H1 (cell line): ENCODE results near the gene ACSM2A. TPM values are rescaled to one million over a fixed set of nuclear protein-coding genes. Genes with fewer than 3 reads are reported as not detected.

ENCODE experiments used
- CTCF ChIA-PET: fragments of 300-600 bp; sonication (Branson Sonifier 250); formaldehyde crosslinking; loops from one replicate; lab custom pipeline; 2021; ENCODE audit not compliant: partially characterized antibody; lab: Charles Lee
- POLR2A ChIA-PET: fragments of 300-600 bp; sonication (Branson Sonifier 250); formaldehyde crosslinking; loops from one replicate; lab custom pipeline; 2021; ENCODE audit warnings: inconsistent platforms; ENCODE audit not compliant: partially characterized antibody; lab: Charles Lee
- DNase-seq, 2 experiments: peaks; one replicate each; pipeline versions ENCODE4 v3.0.0 to v3.0.0-alpha.2; 2010 to 2022; ENCODE audit warnings: low spot score in 2 of 2, low read depth in 1 of 2, mixed read lengths in 1 of 2
- FAIRE-seq: peaks from 2 replicates; lab custom pipeline; 2011; peaks lifted over from hg19 to GRCh38; lab: Jason Lieb, UNC
- H2AFZ ChIP-seq: 2 replicates; pipeline ENCODE4 v1.8.1; 2012; ENCODE audit warnings: low read length, inconsistent platforms
- H2AK5ac ChIP-seq: 2 replicates; pipeline ENCODE4 v1.6.1; 2013; ENCODE audit warnings: low read depth, low read length
- H2BK120ac ChIP-seq: replicated peaks from 2 replicates; pipeline ENCODE3; 2013; ENCODE audit warnings: low read depth, low read length, inconsistent platforms
- H2BK12ac ChIP-seq: 2 replicates; pipeline ENCODE4 v1.6.1; 2013; ENCODE audit warnings: low read depth, low read length
- H2BK15ac ChIP-seq: 2 replicates; pipeline ENCODE4 v1.6.1; 2013; ENCODE audit warnings: low read length
- H2BK20ac ChIP-seq: 2 replicates; pipeline ENCODE4 v1.6.1; 2013; ENCODE audit warnings: low read length
- H2BK5ac ChIP-seq: 2 replicates; pipeline ENCODE4 v1.6.1; 2013; ENCODE audit warnings: low read depth, low read length
- H3K14ac ChIP-seq: 2 replicates; pipeline ENCODE4 v1.6.1; 2013; ENCODE audit warnings: inconsistent platforms; ENCODE audit not compliant: insufficient read length
- H3K18ac ChIP-seq: 2 replicates; pipeline ENCODE4 v1.6.1; 2013; ENCODE audit warnings: low read length; ENCODE audit errors: extremely low read depth
- H3K23ac ChIP-seq: 2 replicates; pipeline ENCODE4 v1.6.1; 2013; ENCODE audit warnings: inconsistent platforms; ENCODE audit not compliant: insufficient read length
- H3K23me2 ChIP-seq: 2 replicates; pipeline ENCODE4 v1.6.1; 2013; ENCODE audit warnings: low read depth, low read length
- H3K27ac ChIP-seq: 2 replicates; pipeline ENCODE4 v1.6.1; 2011; ENCODE audit warnings: low read depth, low read length, inconsistent platforms
- H3K27me3 ChIP-seq, 4 experiments: replicated peaks in 1 of 4; 1 replicate in 1 of 4; 2 replicates in 3 of 4; pipeline versions ENCODE4 v1.6.1 to v1.8.1; 2011 to 2013; ENCODE audit warnings: low read length in 3 of 4, mild to moderate bottlenecking in 3 of 4, inconsistent platforms in 2 of 4, mixed read lengths in 2 of 4, moderate library complexity in 1 of 4; ENCODE audit not compliant: control insufficient read depth in 3 of 4, insufficient read depth in 3 of 4; ENCODE audit errors: extremely low read depth in 1 of 4
- H3K36me3 ChIP-seq, 4 experiments: 2 replicates each; pipeline versions ENCODE4 v1.6.1 to v1.8.1; 2011 to 2013; ENCODE audit warnings: mild to moderate bottlenecking in 4 of 4, low read length in 3 of 4, moderate library complexity in 2 of 4, control low read depth in 1 of 4, inconsistent platforms in 1 of 4; ENCODE audit not compliant: insufficient read depth in 4 of 4, control insufficient read depth in 2 of 4
- H3K4ac ChIP-seq: replicated peaks from 2 replicates; pipeline ENCODE3; 2013; ENCODE audit warnings: low read length, low read depth, mixed read lengths, inconsistent platforms; ENCODE audit not compliant: insufficient read length
- H3K4me1 ChIP-seq, 4 experiments: replicated peaks in 1 of 4; 1 replicate in 1 of 4; 2 replicates in 3 of 4; pipeline versions ENCODE4 v1.6.1 to v1.8.1; 2011 to 2013; ENCODE audit warnings: low read length in 3 of 4, inconsistent platforms in 2 of 4, mixed read lengths in 1 of 4; ENCODE audit not compliant: insufficient read depth in 4 of 4, control insufficient read depth in 3 of 4
- H3K4me2 ChIP-seq, 2 experiments: 2 replicates each; pipeline versions ENCODE4 v1.6.1 to v1.8.1; 2011 to 2013; ENCODE audit warnings: low read depth in 2 of 2, low read length in 2 of 2, control low read depth in 1 of 2, inconsistent platforms in 1 of 2, mild to moderate bottlenecking in 1 of 2; ENCODE audit not compliant: insufficient read depth in 1 of 2
- H3K4me3 ChIP-seq, 4 experiments: fragments of 200-600, 300-600 bp in 1 of 4; sonication (generic), shearing (Covaris generic), sonication (Bioruptor Twin) in 1 of 4; 2 replicates each; pipeline versions ENCODE4 v1.5.1 to v1.8.1; 2011 to 2016; ENCODE audit warnings: low read length in 4 of 4, low read depth in 3 of 4, control low read depth in 2 of 4, inconsistent platforms in 2 of 4, mild to moderate bottlenecking in 2 of 4, mixed read lengths in 1 of 4, moderate library complexity in 1 of 4; ENCODE audit not compliant: insufficient read depth in 2 of 4; ENCODE audit errors: extremely low read depth in 1 of 4
- H3K56ac ChIP-seq: replicated peaks from 2 replicates; pipeline ENCODE3; 2013; ENCODE audit warnings: low read depth, mild to moderate bottlenecking, mixed read lengths, low read length, inconsistent platforms; ENCODE audit not compliant: insufficient read length
- H3K79me1 ChIP-seq: 2 replicates; pipeline ENCODE4 v1.6.1; 2013; ENCODE audit warnings: low read depth, low read length, control low read depth
- H3K79me2 ChIP-seq, 2 experiments: 2 replicates each; pipeline versions ENCODE4 v1.6.1 to v1.8.1; 2012 to 2013; ENCODE audit warnings: low read length in 2 of 2, mild to moderate bottlenecking in 2 of 2, inconsistent platforms in 1 of 2; ENCODE audit not compliant: insufficient read depth in 2 of 2, control insufficient read depth in 1 of 2
- H3K9ac ChIP-seq, 4 experiments: replicated peaks in 1 of 4; 1 replicate in 1 of 4; 2 replicates in 3 of 4; pipeline versions ENCODE4 v1.6.1 to v1.8.1; 2011 to 2013; ENCODE audit warnings: low read depth in 3 of 4, low read length in 3 of 4, control low read depth in 2 of 4, mild to moderate bottlenecking in 2 of 4, moderate library complexity in 2 of 4, inconsistent platforms in 1 of 4; ENCODE audit errors: extremely low read depth in 1 of 4
- H3K9me3 ChIP-seq, 2 experiments: 2 replicates each; pipeline versions ENCODE4 v1.6.1 to v1.8.1; 2012 to 2013; ENCODE audit warnings: mild to moderate bottlenecking in 2 of 2, moderate library complexity in 2 of 2, control low read depth in 1 of 2, inconsistent platforms in 1 of 2, low read depth in 1 of 2, low read length in 1 of 2, mixed read lengths in 1 of 2; ENCODE audit not compliant: insufficient read depth in 2 of 2
- H4K20me1 ChIP-seq, 2 experiments: replicated peaks in 1 of 2; 2 replicates each; pipeline versions ENCODE3 to v1.8.1; 2011 to 2013; ENCODE audit warnings: inconsistent platforms in 2 of 2, low read length in 2 of 2, mild to moderate bottlenecking in 1 of 2; ENCODE audit not compliant: insufficient read depth in 2 of 2, control insufficient read depth in 1 of 2
- H4K5ac ChIP-seq: 2 replicates; pipeline ENCODE4 v1.6.1; 2013; ENCODE audit warnings: low read length, low read depth, mixed read lengths, inconsistent platforms; ENCODE audit not compliant: insufficient read length
- H4K8ac ChIP-seq: 2 replicates; pipeline ENCODE4 v1.8.0; 2013; ENCODE audit warnings: mild to moderate bottlenecking, moderate library complexity, low read length, inconsistent platforms; ENCODE audit not compliant: insufficient read depth; ENCODE audit errors: extremely low read depth
- H4K91ac ChIP-seq: replicated peaks from 2 replicates; pipeline ENCODE3; 2013; ENCODE audit warnings: low read length, mixed read lengths, inconsistent platforms; ENCODE audit not compliant: insufficient read length
- CBX8 ChIP-seq: fragments of 300-800, 300-1000 bp; sonication (generic); IDR thresholded peaks from 2 replicates; pipeline ENCODE4 v1.7.1; 2016; ENCODE audit warnings: low read depth, low read length, borderline replicate concordance
- CHD2 ChIP-seq: IDR thresholded peaks from 2 replicates; pipeline ENCODE4 v1.6.1; 2012; ENCODE audit warnings: low read length, improper control_type of control experiment
- EZH2 ChIP-seq: fragments of 200-600 bp; sonication (generic); IDR thresholded peaks from 2 replicates; pipeline ENCODE4 v1.7.1; 2012; ENCODE audit warnings: low read depth, mild to moderate bottlenecking, moderate library complexity, low read length, inconsistent platforms; ENCODE audit not compliant: severe bottlenecking
- HDAC2 ChIP-seq, 2 experiments: fragments of 300-600 bp in 1 of 2; sonication (generic) in 1 of 2; IDR thresholded peaks; 2 replicates each; pipeline ENCODE4 v1.6.1; 2011 to 2012; ENCODE audit warnings: low read depth in 2 of 2, low read length in 2 of 2, mild to moderate bottlenecking in 2 of 2, moderate library complexity in 2 of 2, borderline replicate concordance in 1 of 2, inconsistent platforms in 1 of 2
- HDAC6 ChIP-seq: IDR thresholded peaks from one replicate; pipeline ENCODE4 v1.7.1; 2012; ENCODE audit warnings: low read depth, mild to moderate bottlenecking, inconsistent platforms, low read length, moderate library complexity
- MAFK ChIP-seq: IDR thresholded peaks from 2 replicates; pipeline ENCODE4 v1.6.1; 2012; ENCODE audit warnings: low read depth, mild to moderate bottlenecking, improper control_type of control experiment, low read length
- MAX ChIP-seq: IDR thresholded peaks from 2 replicates; pipeline ENCODE4 v1.6.1; 2012; ENCODE audit warnings: inconsistent platforms
- PHF8 ChIP-seq: fragments of 200-600 bp; sonication (generic); conservative IDR thresholded peaks from 2 replicates; pipeline ENCODE4 v1.7.1; 2012; ENCODE audit warnings: low read depth, mild to moderate bottlenecking, inconsistent platforms, low read length, moderate library complexity
- POLR2AphosphoS5 ChIP-seq: IDR thresholded peaks from 2 replicates; pipeline ENCODE4 v1.6.1; 2011; ENCODE audit warnings: low read depth, low read length
- POU5F1 ChIP-seq: IDR thresholded peaks from 2 replicates; pipeline ENCODE4 v1.6.1; 2011; ENCODE audit warnings: low read depth, mild to moderate bottlenecking, low read length, moderate library complexity
- RAD21 ChIP-seq, 2 experiments: IDR thresholded peaks in 1 of 2; conservative IDR thresholded peaks in 1 of 2; 2 replicates each; pipeline ENCODE4 v1.6.1; 2011; ENCODE audit warnings: low read depth in 2 of 2, low read length in 2 of 2, improper control_type of control experiment in 1 of 2, inconsistent platforms in 1 of 2, mild to moderate bottlenecking in 1 of 2, moderate library complexity in 1 of 2
- SP1 ChIP-seq: IDR thresholded peaks from 2 replicates; pipeline ENCODE4 v1.6.1; 2011; ENCODE audit warnings: low read depth, low read length
- SP2 ChIP-seq: IDR thresholded peaks from 2 replicates; pipeline ENCODE4 v1.6.1; 2012; ENCODE audit warnings: mild to moderate bottlenecking, low read length, inconsistent platforms
- TBP ChIP-seq: IDR thresholded peaks from 2 replicates; pipeline ENCODE4 v1.6.1; 2011; ENCODE audit warnings: low read depth, low read length, improper control_type of control experiment
- WGBS, 2 experiments: shearing (Covaris generic) in 1 of 2; methylation state at CpG; one replicate each; pipeline versions ENCODE4 v1.1.6 to v1.1.7; 2013 to 2015; ENCODE audit warnings: low lambda C conversion rate in 2 of 2, mixed read lengths in 2 of 2, inconsistent platforms in 1 of 2, low coverage in 1 of 2, missing lambda C conversion rate in 1 of 2; ENCODE audit not compliant: insufficient replicate concordance in 2 of 2, insufficient coverage in 1 of 2, insufficient read length in 1 of 2; ENCODE audit errors: extremely low coverage in 1 of 2, missing lambda C conversion rate in 1 of 2; 5-methylcytosine and 5-hydroxymethylcytosine counted together
- polyA plus RNA-seq, 7 experiments: library from polyadenylated mRNA; depleted of rRNA in 3 of 7; stranded (reverse) in 5 of 7; unstranded in 2 of 7; fragments of >200 nt in 5 of 7; fragments of 200-250 nt in 2 of 7; gene quantifications; 1 replicate in 5 of 7; 2 replicates in 1 of 7; 4 replicates in 1 of 7; pipeline versions ENCODE4 v1.2.1 to v1.2.3, GENCODE V29; 2011 to 2013; ENCODE audit warnings: missing spikeins in 2 of 7, mixed read lengths in 2 of 7
- total RNA-seq: library from RNA; stranded (reverse); fragmentation: NEBNext Ultra II Directional; extraction: Animal tissue kit (Norgen Biotek cat#: 25700); gene quantifications from 2 replicates; pipeline ENCODE4 v1.2.1, GENCODE V29; 2021

Gene ACSM2A
- total and polyA plus RNA-seq, 2 of the 8 experiments (the other 6 are each of a cell fraction or from before 2014, with no cell fraction given): not detected

- CTCF ChIA-PET: interaction anchor here (0.8 kb wide), 1 partner anchor 102 kb away, joined by 3 read pairs; no protein-coding TSS in a partner anchor
These were observed 46.7 kb upstream of the ACSM2A start, which contains the start of gene PDILT for GRCh38 chr16:20404637-20405036. TSS of gene PDILT (minus strand) at chr16:20404737. CDS start at chr16:20399300, 5,437 bp downstream.

More at GRCh38 chr16:20404637-20405036, 46.7 kb upstream of the ACSM2A start, which contains the start of gene PDILT:
- Histone ChIP-seq H3K9ac (no peak within 1 kb of the TSS), H3K36me3 (no peaks in the 10 kb centered on the region), H3K56ac (no peak within 1 kb of the TSS), H3K18ac (no peak within 1 kb of the TSS), H2AFZ (peak within 1 kb of the TSS; percentile 18; the same call in 1 of the 2 replicates), H3K27me3 (no peaks in the 10 kb centered on the region), H3K4me3 (no peak within 1 kb of the TSS), H3K79me1 (no peaks in the 10 kb centered on the region), H4K20me1 (no peaks in the 10 kb centered on the region), H4K91ac (no peak within 1 kb of the TSS), H2BK120ac (no peak within 1 kb of the TSS), H2AK5ac (no peak within 1 kb of the TSS), H3K79me2 (no peaks in the 10 kb centered on the region), H2BK12ac (no peak within 1 kb of the TSS), H3K23me2 (no peaks in the 10 kb centered on the region), H2BK15ac (no peak within 1 kb of the TSS), H3K4me1 (peaks cover 0 to 3% (median under 1%) of the 10 kb centered on the region in 4 experiments; a peak in 3 of 7 replicates), H3K4ac (no peak within 1 kb of the TSS), H3K23ac (no peak within 1 kb of the TSS), H2BK5ac (no peak within 1 kb of the TSS), H3K14ac (no peak within 1 kb of the TSS), H3K9me3 (no peaks in the 10 kb centered on the region), H4K8ac (no peak within 1 kb of the TSS), H2BK20ac (no peak within 1 kb of the TSS), H3K4me2 (no peak within 1 kb of the TSS), H4K5ac (no peak within 1 kb of the TSS), H3K27ac (no peak within 1 kb of the TSS)
- DNase-seq (no peak), FAIRE-seq (no peak)
- 94% methylated on average over 2 of the region's 2 CpGs; no CpG with 5 or more reads in 1 of the 2 experiments for WGBS, 2 experiments
- POLR2A ChIA-PET: no interaction called here
- TF ChIP-seq MAFK: no peak
- no peak for TF ChIP-seq SP1
- TF ChIP-seq HDAC6: no peak
- no peak for TF ChIP-seq CBX8
- no peak for TF ChIP-seq MAX
- TF ChIP-seq RAD21 (IDR thresholded peaks at IDR 0.05 in 1 of 2, conservative IDR thresholded peaks at IDR 0.05 in 1 of 2; ENCODE audit: low read depth in 2 of 2, low read length in 2 of 2): no peak
- TF ChIP-seq POU5F1: no peak
- no peak for TF ChIP-seq SP2
- no peak for TF ChIP-seq CHD2
- TF ChIP-seq POLR2AphosphoS5: no peak
- no peak for TF ChIP-seq TBP
- no peak for TF ChIP-seq PHF8
- TF ChIP-seq HDAC2 (IDR thresholded peaks at IDR 0.05; ENCODE audit: borderline replicate concordance in 1 of 2, low read depth in 2 of 2, low read length in 2 of 2): no peak
- TF ChIP-seq EZH2: no peak
